ENCODE measurements around the gene CCDC85C. TPM values are rescaled to one million over a fixed set of nuclear protein-coding genes. Genes with fewer than 3 reads are reported as not detected.
A peak's percentile ranks its signal among the peaks of the same experiment; 100 is the strongest.

The CCDC85C gene
- total RNA-seq, 1 donor from 2014 or later: 82.2 TPM

GRCh38 chr14:99468836-99469592 lies 135.0 kb downstream of the CCDC85C start:
- Mint-ChIP-seq H3K4me1 (peaks cover 8% of the 10 kb centered on the region), H3K36me3 (no peaks in the 10 kb centered on the region), H3K9me3 (no peaks in the 10 kb centered on the region), H3K4me3 (no peak overlapping the region), H3K27ac (no peak overlapping the region), H3K27me3 (ENCODE audit: low read depth) (no peaks in the 10 kb centered on the region)
- DNase-seq (ENCODE audit: low spot score in 2 of 2, unreplicated experiment in 2 of 2): no peak
- no peak for TF ChIP-seq CTCF (IDR thresholded peaks at IDR 0.05; ENCODE audit: unreplicated experiment)

- peaks cover 8% of the 10 kb centered on the region for H3K4me1 Mint-ChIP-seq
- no peaks in the 10 kb centered on the region for H3K36me3 Mint-ChIP-seq
- H3K27me3 Mint-ChIP-seq (ENCODE audit: low read depth): no peaks in the 10 kb centered on the region
- H3K9me3 Mint-ChIP-seq: no peaks in the 10 kb centered on the region
- no peak for DNase-seq (ENCODE audit: low spot score in 2 of 2, unreplicated experiment in 2 of 2)
- H3K27ac Mint-ChIP-seq: no peak overlapping the region
- no peak overlapping the region for H3K4me3 Mint-ChIP-seq
- no peak for TF ChIP-seq CTCF (IDR thresholded peaks at IDR 0.05; ENCODE audit: unreplicated experiment)
Measured at GRCh38 chr14:99468081-99468480, 135.9 kb downstream of the CCDC85C start.

- peak overlapping the region; percentile 69 for H3K27ac Mint-ChIP-seq
Measured at GRCh38 chr14:99467336-99468078, 136.5 kb downstream of the CCDC85C start.

GRCh38 chr14:99466758-99467157 lies 137.2 kb downstream of the CCDC85C start:
- Mint-ChIP-seq H3K36me3 (peaks cover 6% of the 10 kb centered on the region), H3K4me3 (no peak overlapping the region), H3K9me3 (no peaks in the 10 kb centered on the region), H3K4me1 (peaks cover 8% of the 10 kb centered on the region), H3K27me3 (ENCODE audit: low read depth) (no peaks in the 10 kb centered on the region), H3K27ac (no peak overlapping the region)
- no peak for DNase-seq (ENCODE audit: low spot score in 2 of 2, unreplicated experiment in 2 of 2)
- TF ChIP-seq CTCF (IDR thresholded peaks at IDR 0.05; ENCODE audit: unreplicated experiment): no peak

More at GRCh38 chr14:99467336-99468078, 136.5 kb downstream of the CCDC85C start:
- peaks cover under 1% of the 10 kb centered on the region for H3K36me3 Mint-ChIP-seq
- no peak for TF ChIP-seq CTCF (IDR thresholded peaks at IDR 0.05; ENCODE audit: unreplicated experiment)
- DNase-seq (ENCODE audit: low spot score in 2 of 2, unreplicated experiment in 2 of 2): no peak
- H3K9me3 Mint-ChIP-seq: no peaks in the 10 kb centered on the region
- no peak overlapping the region for H3K4me3 Mint-ChIP-seq
- peaks cover 8% of the 10 kb centered on the region for H3K4me1 Mint-ChIP-seq
- H3K27me3 Mint-ChIP-seq (ENCODE audit: low read depth): no peaks in the 10 kb centered on the region

- H3K4me1 Mint-ChIP-seq: peaks cover 8% of the 10 kb centered on the region
- no peak for TF ChIP-seq CTCF (IDR thresholded peaks at IDR 0.05; ENCODE audit: unreplicated experiment)
- peaks cover 10% of the 10 kb centered on the region for H3K36me3 Mint-ChIP-seq
- H3K27me3 Mint-ChIP-seq (ENCODE audit: low read depth): no peaks in the 10 kb centered on the region
- no peak overlapping the region for H3K4me3 Mint-ChIP-seq
- no peak for DNase-seq (ENCODE audit: low spot score in 2 of 2, unreplicated experiment in 2 of 2)
- H3K27ac Mint-ChIP-seq: no peak overlapping the region
- no peaks in the 10 kb centered on the region for H3K9me3 Mint-ChIP-seq
Measured at GRCh38 chr14:99465288-99465687, 138.7 kb downstream of the CCDC85C start.

Data from mesothelial cell of epicardium (in vitro differentiated cells).